A673 (cell line): ENCODE results near the gene SHOX. TPM values are rescaled to one million over a fixed set of nuclear protein-coding genes. Genes with fewer than 3 reads are reported as not detected.

ENCODE experiments used
- BruUV-seq: library from RNA; stranded (reverse); fragments of 400-500 nt; replicated peaks from 2 replicates; lab custom pipeline; 2021; lab: Mats Ljungman, UMichigan
- CTCF ChIA-PET: fragments of 300-600 bp; sonication (Branson Sonifier 250); formaldehyde crosslinking; loops from one replicate; lab custom pipeline; 2022; ENCODE audit warnings: antibody characterized with exemption; lab: Charles Lee
- POLR2A ChIA-PET: fragments of 300-600 bp; sonication (Branson Sonifier 250); formaldehyde crosslinking; loops from one replicate; lab custom pipeline; 2022; ENCODE audit warnings: antibody characterized with exemption; ENCODE audit not compliant: low non-redundant PET; lab: Charles Lee
- DNase-seq: peaks from one replicate; pipeline ENCODE4 v3.0.0-alpha.2; 2015; ENCODE audit warnings: low spot score
- H3K27ac ChIP-seq: fragments of 200-600 bp; sonication (generic); 2 replicates; pipeline ENCODE4 v1.5.1; 2016; ENCODE audit warnings: mixed run types, low read depth, mild to moderate bottlenecking, mixed read lengths, antibody characterized with exemption, low read length; ENCODE audit not compliant: poor library complexity, severe bottlenecking
- H3K27me3 ChIP-seq: fragments of 200-600 bp; sonication (generic); replicated peaks from 2 replicates; pipeline ENCODE4 v1.6.1; 2017; ENCODE audit warnings: mixed run types, low read depth, mild to moderate bottlenecking, mixed read lengths, antibody characterized with exemption, low read length; ENCODE audit not compliant: insufficient read depth, poor library complexity
- H3K36me3 ChIP-seq: fragments of 200-600 bp; sonication (generic); 2 replicates; pipeline ENCODE4 v1.6.1; 2016; ENCODE audit warnings: mixed run types, mild to moderate bottlenecking, mixed read lengths, antibody characterized with exemption, low read length; ENCODE audit not compliant: insufficient read depth, poor library complexity, severe bottlenecking
- H3K4me1 ChIP-seq: fragments of 200-600 bp; sonication (generic); 2 replicates; pipeline ENCODE4 v1.6.1; 2017; ENCODE audit warnings: mixed run types, mild to moderate bottlenecking, mixed read lengths, antibody characterized with exemption, low read length; ENCODE audit not compliant: insufficient read depth, poor library complexity, severe bottlenecking
- H3K4me3 ChIP-seq: fragments of 200-600 bp; sonication (generic); 2 replicates; pipeline ENCODE4 v1.5.1; 2016; ENCODE audit warnings: low read depth, mixed run types, mild to moderate bottlenecking, mixed read lengths, low read length; ENCODE audit not compliant: poor library complexity, severe bottlenecking
- H3K9me3 ChIP-seq: fragments of 200-600 bp; sonication (generic); 2 replicates; pipeline ENCODE4 v1.6.1; 2016; ENCODE audit warnings: mixed run types, low read depth, mild to moderate bottlenecking, mixed read lengths, antibody characterized with exemption, low read length; ENCODE audit not compliant: poor library complexity, severe bottlenecking
- CTCF ChIP-seq: fragments of 300-800, 200-600 bp; sonication (generic); conservative IDR thresholded peaks from 2 replicates; pipeline ENCODE4 v1.5.1; 2017; ENCODE audit warnings: low read depth, mild to moderate bottlenecking, antibody characterized with exemption, low read length, moderate library complexity, mixed read lengths
- EZH2 ChIP-seq: fragments of 200-600 bp; sonication (generic); IDR thresholded peaks from 2 replicates; pipeline ENCODE4 v1.6.1; 2017; ENCODE audit warnings: borderline replicate concordance, low read depth, mild to moderate bottlenecking, mixed read lengths, antibody characterized with exemption, low read length; ENCODE audit not compliant: poor library complexity, severe bottlenecking
- intact Hi-C: fragments of 100-400 bp; cut with micrococcal nuclease; formaldehyde crosslinking; loops from one replicate; pipeline ENCODE4 v1.10.0; 2022; ENCODE audit not compliant: unreplicated experiment
- total RNA-seq: library from RNA; stranded (reverse); gene quantifications from 2 replicates; pipeline ENCODE4 v1.2.3, GENCODE V29; 2021

The SHOX gene
- total RNA-seq, 1 experiment from 2014 or later, result not detected

- TF ChIP-seq EZH2, result no peak
- TF ChIP-seq CTCF, result no peak
- Histone ChIP-seq H3K27me3 (no peaks in the 10 kb centered on the region), H3K9me3 (peaks cover 7% of the 10 kb centered on the region), H3K36me3 (no peaks in the 10 kb centered on the region), H3K4me1 (no peaks in the 10 kb centered on the region), H3K4me3 (no peak overlapping the region), H3K27ac (no peak overlapping the region)
- DNase-seq, result no peak
- ChIA-PET CTCF (no interaction called here), POLR2A (no interaction called here)
- BruUV-seq, result no TSS peak
- intact Hi-C loops, result no loop called here
Observed at GRCh38 chrX:679291-679979, 48.8 kb downstream of the SHOX start.

- H3K36me3 ChIP-seq, result no peaks in the 10 kb centered on the region
- H3K4me1 ChIP-seq, result no peaks in the 10 kb centered on the region
- H3K4me3 ChIP-seq, result no peak overlapping the region
- TF ChIP-seq EZH2, result no peak
- no peak for TF ChIP-seq CTCF
- H3K27me3 ChIP-seq, result no peaks in the 10 kb centered on the region
- POLR2A ChIA-PET, result no interaction called here
- no TSS peak for BruUV-seq
- CTCF ChIA-PET, result no interaction called here
- H3K9me3 ChIP-seq, result peaks cover 7% of the 10 kb centered on the region
- intact Hi-C loops, result no loop called here
- no peak for DNase-seq
- H3K27ac ChIP-seq, result no peak overlapping the region
Observed at GRCh38 chrX:680062-680461, 49.5 kb downstream of the SHOX start.

- Histone ChIP-seq H3K4me3 (no peak overlapping the region), H3K36me3 (no peaks in the 10 kb centered on the region), H3K4me1 (no peaks in the 10 kb centered on the region), H3K27me3 (no peaks in the 10 kb centered on the region), H3K27ac (no peak overlapping the region), H3K9me3 (peaks cover 16% of the 10 kb centered on the region)
- no peak for TF ChIP-seq EZH2
- no peak for TF ChIP-seq CTCF
- no peak for DNase-seq
- POLR2A ChIA-PET, result no interaction called here
- no TSS peak for BruUV-seq
- intact Hi-C loops, result no loop called here
- CTCF ChIA-PET, result no interaction called here
Observed at GRCh38 chrX:681989-682388, 51.4 kb downstream of the SHOX start.
